Breast epithelium (tissue), 4 donors: ENCODE measurements around the gene TBC1D2. TPM values are rescaled to one million over a fixed set of nuclear protein-coding genes. Genes with fewer than 3 reads are reported as not detected.
A peak's percentile ranks its signal among the peaks of the same experiment; 100 is the strongest.

ENCODE experiments used
- DNase-seq, 2 donors: peaks; one replicate each; pipeline ENCODE4 v3.0.0-alpha.2; 2019; ENCODE audit warnings: low spot score in 2 of 2
- H3K27ac ChIP-seq, 2 donors: fragments of 200-600 bp; sonication (generic) in 1 of 2; one replicate each; pipeline ENCODE4 v1.5.1; 2016 to 2019; ENCODE audit warnings: mild to moderate bottlenecking in 1 of 2
- H3K27me3 ChIP-seq, 2 donors: fragments of 200-600 bp; sonication (generic) in 1 of 2; one replicate each; pipeline versions ENCODE4 v1.5.1 to v1.6.0; 2017 to 2019; ENCODE audit warnings: control low read depth in 1 of 2, mild to moderate bottlenecking in 1 of 2
- H3K36me3 ChIP-seq: fragments of 200-600 bp; one replicate; pipeline ENCODE4 v1.5.1; 2019
- H3K4me1 ChIP-seq, 2 donors: fragments of 200-600 bp; sonication (generic); one replicate each; pipeline ENCODE4 v1.5.1; 2016 to 2019; ENCODE audit warnings: control low read depth in 1 of 2
- H3K4me3 ChIP-seq, 3 donors: fragments of 200-600 bp; sonication (generic); 1 replicate in 2 of 3; 2 replicates in 1 of 3; pipeline ENCODE4 v1.5.1; 2016 to 2019; ENCODE audit warnings: mild to moderate bottlenecking in 3 of 3, moderate library complexity in 2 of 3
- H3K9me3 ChIP-seq, 2 donors: fragments of 200-600 bp; sonication (generic) in 1 of 2; one replicate each; pipeline ENCODE4 v1.5.1; 2016 to 2019; ENCODE audit warnings: control low read depth in 1 of 2
- CTCF ChIP-seq, 3 donors: fragments of 450-650 bp; IDR thresholded peaks; one replicate each; pipeline ENCODE4 v1.5.1; 2016 to 2017; ENCODE audit warnings: antibody characterized with exemption in 3 of 3, mild to moderate bottlenecking in 3 of 3, moderate library complexity in 3 of 3
- POLR2A ChIP-seq: fragments of 450-650 bp; IDR thresholded peaks from one replicate; pipeline ENCODE4 v1.6.1; 2016; ENCODE audit warnings: antibody characterized with exemption, mild to moderate bottlenecking, moderate library complexity
- POLR2AphosphoS5 ChIP-seq, 3 donors: sonication (generic); formaldehyde crosslinking; IDR thresholded peaks; one replicate each; pipeline ENCODE4 v1.6.1; 2017; ENCODE audit warnings: antibody characterized with exemption in 3 of 3
- intact Hi-C: fragments of 100-400 bp; cut with DNase I; formaldehyde crosslinking; loops from one replicate; pipeline ENCODE4 v1.15.1; 2023; ENCODE audit warnings: low total_unique reads
- total RNA-seq, 3 donors: library from RNA; depleted of rRNA; stranded (reverse); fragments of >200 nt; gene quantifications; one replicate each; pipeline ENCODE4 v1.1.0, GENCODE V29; 2016

Gene TBC1D2
- total RNA-seq, result 10 to 100 TPM; 10.8 to 17.1 (median 13.6) TPM

GRCh38 chr9:98255578-98256296, at the start of gene TBC1D2:
TBC1D2 (minus strand) TSS chr9:98255649; CDS start chr9:98255541, 108 bp downstream.
- peak; percentile 96 to 97 for DNase-seq
- intact Hi-C loops, result loop anchor here (5.0 to 10.0 kb wide), 2 partner anchors 61 to 333 kb away; partner anchors contain the start of genes CORO2A and TRMO
- Histone ChIP-seq H3K4me3 (peak within 1 kb of the TSS; percentile 74 to 91 (median 85)), H3K9me3 (no peaks in the 10 kb centered on the region), H3K36me3 (no peaks in the 10 kb centered on the region), H3K27ac (peak within 1 kb of the TSS; percentile 95 to 96), H3K4me1 (peaks cover 0 to 7% of the 10 kb centered on the region in 2 donors), H3K27me3 (no peaks in the 10 kb centered on the region)
- TF ChIP-seq POLR2AphosphoS5 (IDR thresholded peaks at IDR 0.05), result peak; percentile 68 to 81 (median 72)
- TF ChIP-seq POLR2A, result no peak
- TF ChIP-seq CTCF (IDR thresholded peaks at IDR 0.05), result peak in 2 of 3 donors; percentile 20 to 43

DNA sequence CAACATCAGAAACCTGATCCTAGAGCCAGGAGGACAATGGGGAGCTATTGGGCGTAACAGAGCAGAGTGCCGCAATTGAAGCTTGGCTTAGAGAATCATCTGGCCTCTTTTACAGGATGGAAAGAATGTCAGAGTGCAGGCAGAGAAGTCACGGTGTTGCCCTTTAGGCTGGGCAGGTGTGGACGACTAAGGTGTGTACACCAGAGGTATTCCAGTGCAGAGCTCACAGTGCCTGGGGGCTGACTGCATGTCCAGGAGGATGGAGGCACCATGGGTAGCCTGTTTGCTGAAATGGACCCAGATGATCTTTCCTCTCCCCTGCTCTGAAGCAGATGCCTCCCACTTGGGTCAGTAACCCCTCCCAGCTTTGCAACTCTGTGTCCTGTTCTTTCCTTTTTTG, 48.9 kb upstream of the TBC1D2 start:
- Histone ChIP-seq H3K27me3 (no peaks in the 10 kb centered on the region), H3K4me3 (no peak overlapping the region), H3K36me3 (no peaks in the 10 kb centered on the region), H3K4me1 (no peaks in the 10 kb centered on the region), H3K27ac (no peak overlapping the region), H3K9me3 (no peaks in the 10 kb centered on the region)
- DNase-seq, result no peak
- TF ChIP-seq POLR2A, result no peak
- TF ChIP-seq CTCF (IDR thresholded peaks at IDR 0.05), result no peak
- no peak for TF ChIP-seq POLR2AphosphoS5 (IDR thresholded peaks at IDR 0.05)
- intact Hi-C loops, result no loop called here

DNA sequence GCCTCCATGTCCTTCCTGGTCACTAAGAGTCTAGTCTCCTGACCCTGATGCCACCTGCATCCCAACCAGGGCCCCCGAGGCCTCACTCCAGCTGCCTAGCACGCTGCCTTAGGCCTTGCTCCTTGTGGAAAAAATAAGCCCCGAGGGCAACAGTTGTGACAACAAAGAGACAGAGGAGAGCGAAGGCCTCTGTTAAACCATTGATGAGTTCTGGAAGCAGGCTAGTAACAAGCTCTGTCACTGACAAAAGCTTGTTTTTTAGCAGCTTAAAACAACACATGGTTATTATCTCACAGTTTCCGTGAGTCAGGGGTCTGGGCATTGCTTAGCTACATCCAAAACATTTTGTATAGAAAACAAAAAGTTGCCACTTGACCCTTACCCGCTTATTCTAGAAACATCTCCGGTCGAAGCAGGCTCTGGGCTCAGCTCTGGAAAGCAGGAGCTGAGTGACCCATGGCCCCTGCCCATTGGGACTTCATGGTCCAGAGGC, 48.2 kb upstream of the TBC1D2 start:
- no peaks in the 10 kb centered on the region for H3K27me3 ChIP-seq
- intact Hi-C loops, result no loop called here
- no peaks in the 10 kb centered on the region for H3K9me3 ChIP-seq
- DNase-seq, result no peak
- H3K4me3 ChIP-seq, result no peak overlapping the region
- no peaks in the 10 kb centered on the region for H3K36me3 ChIP-seq
- no peak overlapping the region for H3K27ac ChIP-seq
- H3K4me1 ChIP-seq, result no peaks in the 10 kb centered on the region
- TF ChIP-seq POLR2AphosphoS5 (IDR thresholded peaks at IDR 0.05), result no peak
- no peak for TF ChIP-seq POLR2A
- TF ChIP-seq CTCF (IDR thresholded peaks at IDR 0.05), result no peak

GRCh38 chr9:98302938-98303632, 47.6 kb upstream of the TBC1D2 start:
- TF ChIP-seq POLR2A (no peak), POLR2AphosphoS5 (IDR thresholded peaks at IDR 0.05) (no peak), CTCF (IDR thresholded peaks at IDR 0.05) (no peak)
- Histone ChIP-seq H3K27me3 (no peaks in the 10 kb centered on the region), H3K4me1 (no peaks in the 10 kb centered on the region), H3K9me3 (no peaks in the 10 kb centered on the region), H3K27ac (no peak overlapping the region), H3K36me3 (no peaks in the 10 kb centered on the region), H3K4me3 (no peak overlapping the region)
- DNase-seq, result no peak
- intact Hi-C loops, result no loop called here

GRCh38 chr9:98302150-98302549, 46.7 kb upstream of the TBC1D2 start:
- DNase-seq, result no peak
- Histone ChIP-seq H3K36me3 (no peaks in the 10 kb centered on the region), H3K27ac (no peak overlapping the region), H3K9me3 (no peaks in the 10 kb centered on the region), H3K27me3 (no peaks in the 10 kb centered on the region), H3K4me1 (no peaks in the 10 kb centered on the region), H3K4me3 (no peak overlapping the region)
- TF ChIP-seq POLR2AphosphoS5 (IDR thresholded peaks at IDR 0.05) (no peak), CTCF (IDR thresholded peaks at IDR 0.05) (no peak), POLR2A (no peak)
- intact Hi-C loops, result no loop called here
